ENCODE results near the gene PLEKHM2. TPM values are rescaled to one million over a fixed set of nuclear protein-coding genes. Genes with fewer than 3 reads are reported as not detected.

Gene PLEKHM2
- total and polyA plus RNA-seq, 3 experiments from 2014 or later: 8.3 to 56.3 (median 55.8) TPM

DNA sequence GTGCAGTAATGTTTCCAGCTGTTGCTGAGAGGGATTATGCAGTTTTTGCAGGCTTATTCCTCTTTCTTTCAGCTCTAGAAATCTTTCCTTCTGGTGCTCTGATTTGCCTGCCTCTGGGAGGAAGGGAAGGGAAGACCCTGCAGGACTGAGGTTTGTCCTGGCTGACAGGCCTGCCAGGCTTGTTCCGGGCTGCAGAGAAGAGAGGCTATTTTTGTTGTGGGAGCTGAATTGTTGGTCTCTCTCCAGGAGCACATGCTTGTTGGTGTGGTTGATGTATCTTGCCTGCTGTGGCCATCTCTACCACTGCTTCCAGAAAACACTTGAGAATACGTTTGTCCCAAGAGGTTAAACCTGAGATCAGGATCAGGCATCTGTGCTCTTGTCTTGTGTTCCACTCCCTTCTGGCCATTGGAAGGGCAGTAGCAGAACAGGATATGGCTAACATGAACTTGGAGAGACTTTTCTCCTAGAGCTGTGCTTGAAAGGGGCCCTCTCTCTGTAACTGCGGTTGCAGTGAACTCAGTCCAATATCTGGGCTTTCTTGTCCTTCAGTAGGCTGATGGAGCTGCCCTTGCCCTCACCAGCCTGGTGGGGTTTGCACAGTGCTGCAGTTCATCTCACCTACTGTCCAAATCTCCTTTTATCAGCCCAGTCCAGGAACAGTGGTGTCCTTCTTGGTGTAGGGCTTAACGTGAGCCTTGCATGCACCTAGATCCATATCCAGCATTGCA lies 30.5 kb downstream of the PLEKHM2 start:
- Histone ChIP-seq H3K36me3 (ENCODE audit: insufficient read depth, low read length) (peaks cover 21% of the 10 kb centered on the region), H3K4me3 (ENCODE audit: low read length) (no peak overlapping the region), H3K4me1 (ENCODE audit: insufficient read depth, low read length) (no peaks in the 10 kb centered on the region), H3K9me3 (ENCODE audit: low read length) (no peaks in the 10 kb centered on the region), H3K27ac (ENCODE audit: low read depth, low read length) (no peak overlapping the region), H3K27me3 (ENCODE audit: insufficient read depth, low read length, poor library complexity, severe bottlenecking) (no peaks in the 10 kb centered on the region)
- Mint-ChIP-seq H3K27me3 (no peaks in the 10 kb centered on the region), H3K4me3 (no peak overlapping the region), H3K27ac (peak overlapping the region in 6 of 8 donors; percentile 3 to 71 (median 37)), H3K36me3 (peaks cover 0 to 44% (median 6%) of the 10 kb centered on the region in 3 donors), H3K4me1 (peaks cover 5 to 9% (median 6%) of the 10 kb centered on the region in 3 donors), H3K9me3 (no peaks in the 10 kb centered on the region)
- ChIA-PET POLR2A (interaction anchor here (0.6 kb wide), 1 partner anchor 185 kb away, joined by 3 read pairs; no protein-coding TSS in a partner anchor), CTCF (interaction anchor here (1.6 kb wide), 1 partner anchor 26 kb away, joined by 3 read pairs; no protein-coding TSS in a partner anchor)
- no peak for DNase-seq

DNA sequence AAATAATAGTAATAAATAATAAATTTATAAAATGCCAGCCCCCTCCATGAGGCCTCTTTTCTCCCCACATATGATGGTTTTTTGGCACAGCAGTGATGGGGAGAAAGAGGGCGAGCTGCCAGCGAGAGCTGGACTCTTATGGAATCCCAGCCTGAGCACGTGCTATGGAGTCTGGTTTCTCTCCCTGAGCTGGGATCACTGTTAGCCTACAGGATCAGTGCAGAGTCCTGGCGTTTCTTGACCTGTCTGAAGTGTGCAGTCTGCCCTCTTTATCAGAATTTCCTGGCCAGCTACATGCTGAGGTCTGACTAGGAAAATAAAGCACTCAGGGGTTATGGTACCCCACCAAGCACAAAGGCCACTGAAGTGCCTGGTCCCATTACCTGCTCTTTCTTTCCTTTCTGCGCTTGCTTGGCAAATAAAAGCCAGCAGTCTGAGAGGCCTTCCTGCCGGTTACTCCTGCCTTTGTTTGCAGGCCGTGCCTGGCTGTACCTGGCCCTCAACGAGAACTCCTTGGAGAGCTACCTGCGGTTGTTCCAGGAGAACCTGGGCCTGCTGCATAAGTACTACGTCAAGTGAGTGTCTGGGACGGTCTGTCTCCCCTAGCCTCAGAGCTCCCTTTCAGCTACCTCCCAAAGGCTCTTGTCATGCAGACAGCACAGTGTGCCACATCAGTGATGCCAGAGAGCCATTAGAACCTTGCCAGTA lies 33.5 kb downstream of the PLEKHM2 start:
- Mint-ChIP-seq H3K36me3 (peaks cover 0 to 64% (median 10%) of the 10 kb centered on the region in 3 donors), H3K27ac (peak overlapping the region in 1 of 8 donors; percentile 29), H3K4me1 (peaks cover 4 to 5% (median 5%) of the 10 kb centered on the region in 3 donors), H3K4me3 (no peak overlapping the region), H3K9me3 (no peaks in the 10 kb centered on the region), H3K27me3 (no peaks in the 10 kb centered on the region)
- H3K9me3 ChIP-seq (ENCODE audit: low read length): no peaks in the 10 kb centered on the region
- H3K27ac ChIP-seq (ENCODE audit: low read depth, low read length): no peak overlapping the region
- no peak for DNase-seq
- H3K36me3 ChIP-seq (ENCODE audit: insufficient read depth, low read length): peaks cover 26% of the 10 kb centered on the region
- no peaks in the 10 kb centered on the region for H3K27me3 ChIP-seq (ENCODE audit: insufficient read depth, low read length, poor library complexity, severe bottlenecking)
- ChIA-PET POLR2A (no interaction called here), CTCF (no interaction called here)
- H3K4me3 ChIP-seq (ENCODE audit: low read length): no peak overlapping the region
- H3K4me1 ChIP-seq (ENCODE audit: insufficient read depth, low read length): no peaks in the 10 kb centered on the region

DNA sequence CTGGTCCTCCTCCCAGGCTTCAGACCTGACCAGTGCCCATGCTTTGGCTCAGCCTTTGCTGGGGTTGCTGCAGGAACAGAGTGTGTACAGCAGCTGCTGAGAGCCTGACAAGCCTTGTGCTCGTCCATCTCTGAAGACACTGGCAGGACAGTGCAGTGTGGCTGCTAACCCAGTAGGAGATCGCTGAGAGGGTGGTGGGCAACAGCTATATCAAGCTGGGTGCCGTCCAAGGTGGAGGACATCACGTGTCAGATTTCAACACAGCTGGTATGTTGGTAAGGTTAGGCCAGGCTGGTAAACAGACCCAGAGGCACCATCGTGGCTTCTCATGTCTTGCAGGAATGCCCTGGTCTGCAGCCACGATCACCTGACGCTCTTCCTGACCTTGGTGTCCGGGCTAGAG lies 34.1 kb downstream of the PLEKHM2 start:
- H3K9me3 ChIP-seq (ENCODE audit: low read length): no peaks in the 10 kb centered on the region
- H3K36me3 ChIP-seq (ENCODE audit: insufficient read depth, low read length): peaks cover 32% of the 10 kb centered on the region
- H3K4me3 Mint-ChIP-seq: no peak overlapping the region
- H3K27me3 ChIP-seq (ENCODE audit: insufficient read depth, low read length, poor library complexity, severe bottlenecking): no peaks in the 10 kb centered on the region
- H3K27ac ChIP-seq (ENCODE audit: low read depth, low read length): no peak overlapping the region
- H3K36me3 Mint-ChIP-seq: peaks cover 0 to 70% (median 8%) of the 10 kb centered on the region in 3 donors
- H3K9me3 Mint-ChIP-seq: no peaks in the 10 kb centered on the region
- ChIA-PET CTCF (no interaction called here), POLR2A (no interaction called here)
- peak overlapping the region in 1 of 8 donors; percentile 51 for H3K27ac Mint-ChIP-seq
- H3K27me3 Mint-ChIP-seq: no peaks in the 10 kb centered on the region
- peaks cover 4 to 5% (median 5%) of the 10 kb centered on the region in 3 donors for H3K4me1 Mint-ChIP-seq
- DNase-seq: no peak
- H3K4me3 ChIP-seq (ENCODE audit: low read length): no peak overlapping the region
- no peaks in the 10 kb centered on the region for H3K4me1 ChIP-seq (ENCODE audit: insufficient read depth, low read length)

DNA sequence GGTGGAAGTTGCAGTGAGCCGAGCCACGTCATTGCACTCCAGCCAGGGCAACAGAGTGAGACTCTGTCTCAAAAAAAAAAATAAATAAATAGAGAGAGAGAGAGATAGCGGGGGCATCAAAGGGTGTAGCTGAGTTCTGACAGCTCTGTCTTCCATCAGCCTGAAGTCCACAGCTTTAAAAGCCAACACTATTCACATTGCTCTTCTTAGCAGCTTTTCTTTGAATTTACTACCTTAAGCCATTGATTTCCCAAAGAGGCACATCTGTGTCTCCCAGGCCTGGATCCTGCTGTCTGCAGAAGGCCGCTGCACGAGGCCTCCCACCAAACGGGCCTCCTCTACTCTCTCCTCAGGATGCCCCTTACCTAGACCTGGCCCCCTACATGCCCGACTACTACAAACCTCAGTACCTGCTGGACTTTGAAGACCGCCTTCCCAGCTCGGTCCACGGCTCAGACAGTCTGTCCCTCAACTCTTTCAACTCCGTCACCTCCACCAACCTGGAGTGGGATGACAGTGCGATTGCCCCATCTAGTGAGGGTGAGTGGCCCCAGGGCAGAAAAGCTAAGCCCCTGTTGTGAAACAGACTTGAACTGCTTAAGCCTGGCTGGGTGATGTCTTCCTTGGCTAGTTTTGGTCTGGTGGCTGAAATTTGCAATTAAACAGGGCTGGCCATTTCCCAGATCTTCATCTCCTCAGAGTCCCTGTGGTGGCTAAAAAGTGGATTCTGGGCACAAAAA lies 35.4 kb downstream of the PLEKHM2 start:
- H3K9me3 Mint-ChIP-seq: no peaks in the 10 kb centered on the region
- CTCF ChIA-PET: interaction anchor here (1.4 kb wide), 1 partner anchor 126 kb away, joined by 4 read pairs; no protein-coding TSS in a partner anchor
- H3K27ac Mint-ChIP-seq: peak overlapping the region in 1 of 8 donors; percentile 7
- H3K36me3 Mint-ChIP-seq: peaks cover 0 to 74% (median 8%) of the 10 kb centered on the region in 3 donors
- POLR2A ChIA-PET: no interaction called here
- Histone ChIP-seq H3K27ac (ENCODE audit: low read depth, low read length) (no peak overlapping the region), H3K4me1 (ENCODE audit: insufficient read depth, low read length) (no peaks in the 10 kb centered on the region), H3K36me3 (ENCODE audit: insufficient read depth, low read length) (peaks cover 32% of the 10 kb centered on the region), H3K4me3 (ENCODE audit: low read length) (no peak overlapping the region), H3K27me3 (ENCODE audit: insufficient read depth, low read length, poor library complexity, severe bottlenecking) (no peaks in the 10 kb centered on the region), H3K9me3 (ENCODE audit: low read length) (no peaks in the 10 kb centered on the region)
- no peak for DNase-seq
- no peak overlapping the region for H3K4me3 Mint-ChIP-seq
- no peaks in the 10 kb centered on the region for H3K27me3 Mint-ChIP-seq
- peaks cover under 1 to 1% (median under 1%) of the 10 kb centered on the region in 3 donors for H3K4me1 Mint-ChIP-seq

DNA sequence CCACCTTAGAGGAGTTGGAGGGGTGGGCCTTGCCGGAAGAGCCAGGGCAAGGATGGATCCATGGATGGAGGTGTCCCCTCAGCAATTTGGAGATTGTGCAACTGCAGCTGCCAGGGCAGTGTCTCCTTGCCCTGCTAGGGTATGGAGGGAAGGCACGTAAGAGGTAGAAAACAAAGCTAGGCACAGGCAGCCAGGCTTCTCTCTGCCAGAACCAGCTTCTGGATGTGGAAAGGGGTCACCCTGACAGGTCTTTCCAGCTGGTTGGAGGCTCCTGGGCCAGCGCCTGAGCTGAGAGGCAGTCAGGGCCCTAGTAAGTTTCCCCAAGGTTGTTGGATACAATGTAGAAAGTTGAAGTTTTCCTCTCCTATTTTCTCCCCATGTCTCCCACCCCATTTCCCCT lies 36.7 kb downstream of the PLEKHM2 start:
- Mint-ChIP-seq H3K9me3 (no peaks in the 10 kb centered on the region), H3K4me3 (no peak overlapping the region), H3K4me1 (no peaks in the 10 kb centered on the region), H3K36me3 (peaks cover 0 to 78% (median 9%) of the 10 kb centered on the region in 3 donors), H3K27me3 (no peaks in the 10 kb centered on the region), H3K27ac (peak overlapping the region in 1 of 8 donors; percentile 61)
- H3K27ac ChIP-seq (ENCODE audit: low read depth, low read length): no peak overlapping the region
- no peak overlapping the region for H3K4me3 ChIP-seq (ENCODE audit: low read length)
- POLR2A ChIA-PET: no interaction called here
- H3K36me3 ChIP-seq (ENCODE audit: insufficient read depth, low read length): peaks cover 35% of the 10 kb centered on the region
- H3K9me3 ChIP-seq (ENCODE audit: low read length): no peaks in the 10 kb centered on the region
- no peaks in the 10 kb centered on the region for H3K27me3 ChIP-seq (ENCODE audit: insufficient read depth, low read length, poor library complexity, severe bottlenecking)
- H3K4me1 ChIP-seq (ENCODE audit: insufficient read depth, low read length): no peaks in the 10 kb centered on the region
- no peak for DNase-seq
- CTCF ChIA-PET: interaction anchor here (1.0 to 1.3 kb wide), 2 partner anchors 11 to 18 kb away, joined by 3 to 4 read pairs; no protein-coding TSS in a partner anchor

DNA sequence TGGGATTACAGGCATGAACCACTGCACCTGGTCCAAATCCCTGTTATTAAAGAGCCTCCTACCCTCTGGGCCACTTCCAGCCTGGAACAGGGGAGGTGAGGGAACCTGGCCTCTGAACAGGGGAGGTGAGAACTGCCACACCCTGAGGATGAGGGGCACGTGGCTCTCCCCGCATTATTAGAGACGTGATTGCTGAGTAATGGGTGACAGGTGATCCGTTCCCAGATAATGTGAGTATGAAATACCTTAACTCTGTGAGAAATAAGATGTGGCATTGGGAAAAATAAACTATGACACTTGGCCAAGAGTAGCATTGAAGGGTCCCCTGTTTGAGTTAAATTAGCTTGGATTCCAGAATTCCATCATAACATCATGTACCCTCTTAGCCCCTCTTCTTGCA lies 38.3 kb downstream of the PLEKHM2 start:
- no peak overlapping the region for H3K4me3 ChIP-seq (ENCODE audit: low read length)
- POLR2A ChIA-PET: no interaction called here
- H3K27me3 ChIP-seq (ENCODE audit: insufficient read depth, low read length, poor library complexity, severe bottlenecking): no peaks in the 10 kb centered on the region
- H3K9me3 Mint-ChIP-seq: no peaks in the 10 kb centered on the region
- no peaks in the 10 kb centered on the region for H3K27me3 Mint-ChIP-seq
- no peaks in the 10 kb centered on the region for H3K4me1 Mint-ChIP-seq
- no peak overlapping the region for H3K27ac ChIP-seq (ENCODE audit: low read depth, low read length)
- DNase-seq: no peak
- peaks cover 44% of the 10 kb centered on the region for H3K36me3 ChIP-seq (ENCODE audit: insufficient read depth, low read length)
- peaks cover 0 to 80% (median 14%) of the 10 kb centered on the region in 3 donors for H3K36me3 Mint-ChIP-seq
- CTCF ChIA-PET: interaction anchor here (0.9 kb wide), 1 partner anchor 19 kb away, joined by 3 read pairs; no protein-coding TSS in a partner anchor
- no peak overlapping the region for H3K4me3 Mint-ChIP-seq
- H3K9me3 ChIP-seq (ENCODE audit: low read length): no peaks in the 10 kb centered on the region
- no peaks in the 10 kb centered on the region for H3K4me1 ChIP-seq (ENCODE audit: insufficient read depth, low read length)
- H3K27ac Mint-ChIP-seq: peak overlapping the region in 1 of 8 donors; percentile 77

DNA sequence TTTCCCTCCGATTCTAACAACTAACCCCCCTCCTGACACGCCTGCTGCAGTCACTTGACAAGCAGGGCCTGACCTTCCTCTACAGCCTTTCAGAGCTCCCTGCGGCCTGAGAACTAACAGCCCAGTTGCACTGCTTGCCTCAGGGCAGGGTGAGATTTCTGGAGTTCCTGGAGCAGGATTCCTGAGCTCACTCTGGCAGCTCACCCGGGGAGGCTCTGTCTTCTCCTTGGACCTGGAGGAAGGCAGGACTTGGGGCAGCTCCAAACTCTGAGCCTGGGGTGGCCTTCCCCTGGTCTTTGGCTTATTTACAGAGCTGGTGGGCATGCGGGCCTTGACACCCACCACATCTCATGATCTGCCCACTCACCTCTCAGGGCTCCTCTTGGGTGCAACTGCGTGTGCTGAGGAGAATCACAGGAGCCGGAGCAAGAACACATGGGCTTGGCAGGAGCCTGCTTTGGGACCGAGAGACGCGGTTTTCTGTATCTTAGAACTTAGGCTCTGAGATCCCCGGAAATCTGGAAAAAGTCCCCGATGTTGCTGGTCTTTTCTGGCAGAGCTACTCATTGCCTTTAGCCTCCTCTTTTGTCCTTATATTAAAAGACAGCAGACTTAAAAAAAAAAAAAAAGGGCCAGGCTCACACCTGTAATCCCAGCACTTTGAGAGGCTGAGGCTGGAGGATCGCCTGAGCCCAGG lies 38.9 kb downstream of the PLEKHM2 start:
- Mint-ChIP-seq H3K27ac (no peak overlapping the region), H3K27me3 (no peaks in the 10 kb centered on the region), H3K4me3 (no peak overlapping the region), H3K4me1 (no peaks in the 10 kb centered on the region), H3K36me3 (peaks cover 0 to 80% (median 14%) of the 10 kb centered on the region in 3 donors), H3K9me3 (no peaks in the 10 kb centered on the region)
- Histone ChIP-seq H3K4me3 (ENCODE audit: low read length) (no peak overlapping the region), H3K4me1 (ENCODE audit: insufficient read depth, low read length) (no peaks in the 10 kb centered on the region), H3K9me3 (ENCODE audit: low read length) (no peaks in the 10 kb centered on the region), H3K27ac (ENCODE audit: low read depth, low read length) (no peak overlapping the region), H3K27me3 (ENCODE audit: insufficient read depth, low read length, poor library complexity, severe bottlenecking) (no peaks in the 10 kb centered on the region), H3K36me3 (ENCODE audit: insufficient read depth, low read length) (peaks cover 44% of the 10 kb centered on the region)
- POLR2A ChIA-PET: no interaction called here
- CTCF ChIA-PET: interaction anchor here (0.9 to 1.3 kb wide), 2 partner anchors 18 to 142 kb away, joined by 3 to 4 read pairs; no protein-coding TSS in a partner anchor
- DNase-seq: no peak
